ENCODE data around the gene OBSL1.

Gene OBSL1

DNA sequence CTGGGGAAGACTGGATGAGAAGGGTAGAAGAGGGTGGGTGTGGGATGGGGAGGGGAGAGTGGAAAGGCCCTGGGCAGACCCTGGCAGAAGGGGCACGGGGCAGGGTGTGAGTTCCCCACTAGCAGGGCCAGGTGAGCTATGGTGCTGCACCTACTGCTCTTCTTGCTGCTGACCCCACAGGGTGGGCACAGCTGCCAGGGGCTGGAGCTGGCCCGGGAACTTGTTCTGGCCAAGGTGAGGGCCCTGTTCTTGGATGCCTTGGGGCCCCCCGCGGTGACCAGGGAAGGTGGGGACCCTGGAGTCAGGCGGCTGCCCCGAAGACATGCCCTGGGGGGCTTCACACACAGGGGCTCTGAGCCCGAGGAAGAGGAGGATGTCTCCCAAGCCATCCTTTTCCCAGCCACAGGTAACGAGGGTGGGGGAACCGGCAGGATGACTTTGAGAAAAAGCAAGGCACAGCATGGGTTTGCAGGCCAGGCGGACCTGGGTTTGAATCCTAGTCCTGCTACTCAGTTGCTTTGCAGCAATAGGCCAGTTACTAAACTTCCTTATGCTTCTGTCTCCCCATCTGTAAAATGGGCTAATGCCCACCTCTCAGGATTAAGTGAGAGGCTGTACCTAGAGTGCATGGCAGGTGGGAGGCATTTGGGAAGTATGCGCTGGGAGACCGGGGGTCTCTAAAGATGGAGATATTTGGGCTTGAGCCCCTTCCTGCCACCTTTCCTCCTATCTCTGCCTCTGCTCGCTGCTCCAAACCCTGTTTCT lies 1.1 kb upstream of the OBSL1 start, which contains the start of gene INHA:
INHA (plus strand) TSS at position 74 of the 765 bp plus-strand sequence; CDS start at position 139, 65 bp downstream.
- no peaks in the 10 kb centered on the region for H3K9me3 ChIP-seq (ENCODE audit: control insufficient read depth, insufficient read depth, low read length)
- H3K4me3 ChIP-seq (ENCODE audit: low read depth, low read length): peak within 1 kb of the TSS; percentile 68
- H3K27me3 ChIP-seq (ENCODE audit: control insufficient read depth, insufficient read depth, low read length): peaks cover 9% of the 10 kb centered on the region
- peaks cover 26% of the 10 kb centered on the region for H3K4me1 ChIP-seq (ENCODE audit: control insufficient read depth, insufficient read depth, low read length)
- peaks cover 9% of the 10 kb centered on the region; the same call in 1 of the 2 replicates for H3K36me3 ChIP-seq (ENCODE audit: control insufficient read depth, insufficient read depth, low read length)
- peak within 1 kb of the TSS; percentile 86 for H3K27ac ChIP-seq (ENCODE audit: low read depth, low read length)
- peak within 1 kb of the TSS; percentile 3 for H3K9ac ChIP-seq (ENCODE audit: low read depth, low read length)

- Histone ChIP-seq H3K36me3 (ENCODE audit: control insufficient read depth, insufficient read depth, low read length) (peaks cover 11% of the 10 kb centered on the region), H3K4me1 (ENCODE audit: control insufficient read depth, insufficient read depth, low read length) (peaks cover 19% of the 10 kb centered on the region), H3K27me3 (ENCODE audit: control insufficient read depth, insufficient read depth, low read length) (peaks cover 9% of the 10 kb centered on the region), H3K4me3 (ENCODE audit: low read depth, low read length) (peak overlapping the region; percentile 68), H3K9me3 (ENCODE audit: control insufficient read depth, insufficient read depth, low read length) (no peaks in the 10 kb centered on the region), H3K27ac (ENCODE audit: low read depth, low read length) (peak overlapping the region; percentile 86), H3K9ac (ENCODE audit: low read depth, low read length) (peak overlapping the region; percentile 75)
These were observed 422 bp downstream of the OBSL1 start for GRCh38 chr2:219570924-219571310.

DNA sequence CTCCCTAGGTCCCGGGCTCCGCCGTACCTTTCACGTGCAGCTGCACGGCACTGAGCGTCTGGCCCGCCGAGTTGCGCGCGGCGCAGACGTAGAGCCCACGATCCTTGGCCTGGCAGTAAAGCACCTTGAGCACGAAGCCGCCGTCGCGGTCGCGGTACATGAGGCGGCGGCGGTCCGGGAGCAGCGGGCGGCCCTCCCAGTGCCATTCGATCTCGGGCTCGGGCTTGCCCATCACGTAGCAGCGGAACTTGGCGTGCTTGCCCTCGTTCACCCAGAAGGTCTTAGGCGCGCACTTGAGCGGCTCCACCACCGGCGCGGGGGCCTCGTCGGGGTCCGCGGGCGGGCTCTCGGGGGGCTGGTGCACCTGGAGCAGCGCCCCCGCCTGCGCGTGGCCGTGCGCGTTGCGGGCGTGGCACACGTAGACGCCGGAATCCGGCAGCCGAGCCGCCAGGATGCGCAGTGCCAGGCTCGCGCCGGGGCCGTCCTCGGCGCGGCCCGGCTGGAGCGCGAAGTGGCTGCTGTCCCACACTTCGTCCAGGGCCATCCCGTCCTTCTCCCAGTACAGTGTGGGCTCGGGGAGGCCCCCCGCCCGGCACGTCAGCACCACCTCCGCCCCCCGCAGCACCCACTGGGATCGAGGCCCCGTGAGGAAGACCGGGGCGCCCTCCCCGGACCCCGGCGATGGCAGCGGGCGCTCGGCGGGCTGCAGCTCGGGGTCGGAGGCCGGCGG lies 980 bp downstream of the OBSL1 start:
- H3K27ac ChIP-seq (ENCODE audit: low read depth, low read length): no peak overlapping the region
- H3K4me1 ChIP-seq (ENCODE audit: control insufficient read depth, insufficient read depth, low read length): peaks cover 24% of the 10 kb centered on the region
- H3K27me3 ChIP-seq (ENCODE audit: control insufficient read depth, insufficient read depth, low read length): peaks cover 6% of the 10 kb centered on the region
- H3K9me3 ChIP-seq (ENCODE audit: control insufficient read depth, insufficient read depth, low read length): no peaks in the 10 kb centered on the region
- H3K4me3 ChIP-seq (ENCODE audit: low read depth, low read length): peak overlapping the region; percentile 68
- peaks cover 11% of the 10 kb centered on the region for H3K36me3 ChIP-seq (ENCODE audit: control insufficient read depth, insufficient read depth, low read length)
- peak overlapping the region; percentile 75 for H3K9ac ChIP-seq (ENCODE audit: low read depth, low read length)

GRCh38 chr2:219569635-219570034 lies 1.7 kb downstream of the OBSL1 start:
- Histone ChIP-seq H3K4me3 (ENCODE audit: low read depth, low read length) (peak overlapping the region; percentile 68; the same call in 1 of the 2 replicates), H3K27ac (ENCODE audit: low read depth, low read length) (no peak overlapping the region), H3K27me3 (ENCODE audit: control insufficient read depth, insufficient read depth, low read length) (peaks cover 6% of the 10 kb centered on the region; the same call in 1 of the 2 replicates), H3K36me3 (ENCODE audit: control insufficient read depth, insufficient read depth, low read length) (peaks cover 11% of the 10 kb centered on the region), H3K9me3 (ENCODE audit: control insufficient read depth, insufficient read depth, low read length) (no peaks in the 10 kb centered on the region), H3K4me1 (ENCODE audit: control insufficient read depth, insufficient read depth, low read length) (peaks cover 30% of the 10 kb centered on the region), H3K9ac (ENCODE audit: low read depth, low read length) (no peak overlapping the region)

GRCh38 chr2:219569041-219569440 lies 2.3 kb downstream of the OBSL1 start:
- H3K9ac ChIP-seq (ENCODE audit: low read depth, low read length): no peak overlapping the region
- H3K9me3 ChIP-seq (ENCODE audit: control insufficient read depth, insufficient read depth, low read length): no peaks in the 10 kb centered on the region
- peaks cover 6% of the 10 kb centered on the region; the same call in 1 of the 2 replicates for H3K27me3 ChIP-seq (ENCODE audit: control insufficient read depth, insufficient read depth, low read length)
- no peak overlapping the region for H3K4me3 ChIP-seq (ENCODE audit: low read depth, low read length)
- peaks cover 30% of the 10 kb centered on the region for H3K4me1 ChIP-seq (ENCODE audit: control insufficient read depth, insufficient read depth, low read length)
- peaks cover 17% of the 10 kb centered on the region for H3K36me3 ChIP-seq (ENCODE audit: control insufficient read depth, insufficient read depth, low read length)
- H3K27ac ChIP-seq (ENCODE audit: low read depth, low read length): no peak overlapping the region

- H3K27ac ChIP-seq (ENCODE audit: low read depth, low read length): no peak overlapping the region
- H3K36me3 ChIP-seq (ENCODE audit: control insufficient read depth, insufficient read depth, low read length): peaks cover 29% of the 10 kb centered on the region
- no peak overlapping the region for H3K4me3 ChIP-seq (ENCODE audit: low read depth, low read length)
- H3K27me3 ChIP-seq (ENCODE audit: control insufficient read depth, insufficient read depth, low read length): peaks cover 6% of the 10 kb centered on the region; the same call in 1 of the 2 replicates
- peaks cover 30% of the 10 kb centered on the region for H3K4me1 ChIP-seq (ENCODE audit: control insufficient read depth, insufficient read depth, low read length)
- H3K9me3 ChIP-seq (ENCODE audit: control insufficient read depth, insufficient read depth, low read length): no peaks in the 10 kb centered on the region
- H3K9ac ChIP-seq (ENCODE audit: low read depth, low read length): no peak overlapping the region
These were observed 3.5 kb downstream of the OBSL1 start for GRCh38 chr2:219567791-219568361.

DNA sequence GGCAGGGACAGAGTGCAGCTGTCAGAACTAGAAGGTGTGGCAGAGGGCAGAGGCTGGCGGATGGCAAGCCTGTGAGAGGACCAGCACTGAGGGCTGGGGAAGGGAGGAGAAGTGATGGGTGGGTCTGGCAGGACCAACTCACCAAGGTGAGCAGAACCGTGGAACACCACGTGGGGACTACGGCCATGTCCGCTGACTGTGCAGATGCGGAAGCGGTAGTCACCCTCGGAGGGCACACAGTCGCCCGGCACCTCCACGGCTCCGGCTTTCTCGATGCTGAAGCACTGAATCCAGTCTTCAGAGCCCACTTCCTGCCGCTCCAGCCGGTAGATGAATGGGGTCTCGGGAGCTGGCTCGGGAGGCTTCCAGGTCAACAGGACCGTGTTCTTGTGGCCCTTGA lies 4.2 kb downstream of the OBSL1 start:
- no peak overlapping the region for H3K9ac ChIP-seq (ENCODE audit: low read depth, low read length)
- H3K27me3 ChIP-seq (ENCODE audit: control insufficient read depth, insufficient read depth, low read length): peaks cover 6% of the 10 kb centered on the region; the same call in 1 of the 2 replicates
- H3K27ac ChIP-seq (ENCODE audit: low read depth, low read length): no peak overlapping the region
- peaks cover 36% of the 10 kb centered on the region for H3K36me3 ChIP-seq (ENCODE audit: control insufficient read depth, insufficient read depth, low read length)
- no peaks in the 10 kb centered on the region for H3K9me3 ChIP-seq (ENCODE audit: control insufficient read depth, insufficient read depth, low read length)
- no peak overlapping the region for H3K4me3 ChIP-seq (ENCODE audit: low read depth, low read length)
- peaks cover 36% of the 10 kb centered on the region for H3K4me1 ChIP-seq (ENCODE audit: control insufficient read depth, insufficient read depth, low read length)

DNA sequence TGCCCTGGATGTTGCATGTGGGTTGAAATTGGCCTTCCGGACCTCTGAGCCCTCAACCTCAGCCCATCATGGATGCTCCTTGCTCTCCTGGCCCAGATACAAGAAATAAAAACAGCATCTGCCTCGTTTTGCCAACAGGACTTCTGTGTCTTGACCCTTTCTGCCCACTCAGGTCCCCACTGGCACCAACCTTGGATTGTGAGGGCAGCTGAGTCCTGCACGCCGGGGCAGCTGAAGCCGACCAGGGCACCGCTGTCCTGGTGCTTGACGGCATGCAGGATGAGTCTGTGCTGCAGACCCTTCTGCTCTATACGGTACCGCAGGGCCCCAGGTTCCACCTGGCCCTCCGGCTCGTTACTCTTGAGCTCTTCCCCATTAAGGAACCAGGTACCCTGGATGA lies 4.7 kb downstream of the OBSL1 start:
- peaks cover 6% of the 10 kb centered on the region; the same call in 1 of the 2 replicates for H3K27me3 ChIP-seq (ENCODE audit: control insufficient read depth, insufficient read depth, low read length)

GRCh38 chr2:219565130-219566080 lies 5.9 kb downstream of the OBSL1 start:
- peak overlapping the region; percentile 63 for H3K9ac ChIP-seq (ENCODE audit: low read depth, low read length)
- peak overlapping the region; percentile 93 for H3K27ac ChIP-seq (ENCODE audit: low read depth, low read length)
- peaks cover 6% of the 10 kb centered on the region; the same call in 1 of the 2 replicates for H3K27me3 ChIP-seq (ENCODE audit: control insufficient read depth, insufficient read depth, low read length)
- H3K36me3 ChIP-seq (ENCODE audit: control insufficient read depth, insufficient read depth, low read length): peaks cover 39% of the 10 kb centered on the region
- H3K9me3 ChIP-seq (ENCODE audit: control insufficient read depth, insufficient read depth, low read length): no peaks in the 10 kb centered on the region
- peak overlapping the region; percentile 33 for H3K4me3 ChIP-seq (ENCODE audit: low read depth, low read length)
- peaks cover 47% of the 10 kb centered on the region for H3K4me1 ChIP-seq (ENCODE audit: control insufficient read depth, insufficient read depth, low read length)

More for the DNA sequence above, 4.7 kb downstream of the OBSL1 start:
- Histone ChIP-seq H3K9ac (ENCODE audit: low read depth, low read length) (no peak overlapping the region; the same call in 1 of the 2 replicates), H3K4me1 (ENCODE audit: control insufficient read depth, insufficient read depth, low read length) (peaks cover 38% of the 10 kb centered on the region), H3K27ac (ENCODE audit: low read depth, low read length) (no peak overlapping the region), H3K4me3 (ENCODE audit: low read depth, low read length) (no peak overlapping the region), H3K36me3 (ENCODE audit: control insufficient read depth, insufficient read depth, low read length) (peaks cover 36% of the 10 kb centered on the region), H3K9me3 (ENCODE audit: control insufficient read depth, insufficient read depth, low read length) (no peaks in the 10 kb centered on the region)
